Spleen (tissue), 7 donors: Measurements from ENCODE around the gene C16orf82.

ENCODE experiments used
- POLR2A ChIP-seq, 3 donors: fragments of 450-650 bp; IDR thresholded peaks; one replicate each; pipeline ENCODE4 v1.5.1; 2017; ENCODE audit warnings: antibody characterized with exemption in 3 of 3, mild to moderate bottlenecking in 1 of 3
- POLR2AphosphoS5 ChIP-seq, 3 donors: sonication (generic); formaldehyde crosslinking; IDR thresholded peaks; one replicate each; pipeline ENCODE4 v1.5.1; 2017; ENCODE audit warnings: antibody characterized with exemption in 3 of 3
- TF ChIP-seq, protein P1 (sequence below), 11 experiments: fragments of 200-600 bp in 7 of 11; fragments of 450-650 bp in 4 of 11; sonication (generic) in 4 of 11; IDR thresholded peaks in 8 of 11; conservative IDR thresholded peaks in 3 of 11; 1 replicate in 7 of 11; 2 replicates in 4 of 11; pipeline versions ENCODE4 v1.4.0 to v1.8.0; 2016 to 2021; ENCODE audit warnings: antibody characterized with exemption in 11 of 11, inconsistent platforms in 4 of 11, mild to moderate bottlenecking in 1 of 11
- donor health status: DM: no; HTN: no; CAD: no; lungs with moderate emphysema.
- donor health status: DM: no; HTN: no; CAD: no.
- donor health status: DM: no; HTN: no; CAD: no.

DNA sequence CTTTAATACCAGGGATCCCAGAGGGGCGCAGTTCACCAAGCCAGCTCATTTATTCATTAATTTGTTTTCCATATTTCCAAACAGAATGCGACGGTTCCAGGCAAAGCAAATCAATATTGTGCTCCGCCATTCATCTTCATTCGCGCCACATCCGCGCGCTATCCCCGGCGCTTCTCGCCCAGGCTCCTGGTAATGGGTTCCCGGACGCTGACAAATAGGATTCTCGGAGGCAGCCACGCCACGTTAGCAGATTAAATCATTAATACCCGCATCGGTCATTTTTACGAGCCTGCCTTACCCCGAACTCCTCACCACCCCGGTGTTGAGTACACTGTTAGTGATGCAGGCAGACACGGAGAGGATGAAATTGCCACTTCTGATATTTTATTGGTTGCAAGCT is 26.0 kb upstream of the C16orf82 start:
- TF ChIP-seq, protein P1, sequence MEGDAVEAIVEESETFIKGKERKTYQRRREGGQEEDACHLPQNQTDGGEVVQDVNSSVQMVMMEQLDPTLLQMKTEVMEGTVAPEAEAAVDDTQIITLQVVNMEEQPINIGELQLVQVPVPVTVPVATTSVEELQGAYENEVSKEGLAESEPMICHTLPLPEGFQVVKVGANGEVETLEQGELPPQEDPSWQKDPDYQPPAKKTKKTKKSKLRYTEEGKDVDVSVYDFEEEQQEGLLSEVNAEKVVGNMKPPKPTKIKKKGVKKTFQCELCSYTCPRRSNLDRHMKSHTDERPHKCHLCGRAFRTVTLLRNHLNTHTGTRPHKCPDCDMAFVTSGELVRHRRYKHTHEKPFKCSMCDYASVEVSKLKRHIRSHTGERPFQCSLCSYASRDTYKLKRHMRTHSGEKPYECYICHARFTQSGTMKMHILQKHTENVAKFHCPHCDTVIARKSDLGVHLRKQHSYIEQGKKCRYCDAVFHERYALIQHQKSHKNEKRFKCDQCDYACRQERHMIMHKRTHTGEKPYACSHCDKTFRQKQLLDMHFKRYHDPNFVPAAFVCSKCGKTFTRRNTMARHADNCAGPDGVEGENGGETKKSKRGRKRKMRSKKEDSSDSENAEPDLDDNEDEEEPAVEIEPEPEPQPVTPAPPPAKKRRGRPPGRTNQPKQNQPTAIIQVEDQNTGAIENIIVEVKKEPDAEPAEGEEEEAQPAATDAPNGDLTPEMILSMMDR (IDR thresholded peaks at IDR 0.05 in 8 of 11, conservative IDR thresholded peaks at IDR 0.05 in 3 of 11): no peak
- TF ChIP-seq POLR2AphosphoS5 (IDR thresholded peaks at IDR 0.05): no peak
- TF ChIP-seq POLR2A (IDR thresholded peaks at IDR 0.05): no peak
